ENCODE results near the gene TRIL.

Gene TRIL

GRCh38 chr7:28976022-28976421, 17.9 kb upstream of the TRIL start:
- Histone ChIP-seq H3K9me2 (replicated peaks; ENCODE audit: insufficient read depth, low read length) (no peaks in the 10 kb centered on the region), H3K9me3 (ENCODE audit: insufficient read depth, low read length) (no peaks in the 10 kb centered on the region; the same call in 1 of the 2 replicates), H3F3A (ENCODE audit: insufficient read depth) (no peaks in the 10 kb centered on the region), H3K27ac (ENCODE audit: low read depth, low read length) (no peak overlapping the region), H3K4me3 (ENCODE audit: insufficient read depth, low read length, poor library complexity, severe bottlenecking) (no peak overlapping the region), H3K4me2 (ENCODE audit: low read depth, low read length, poor library complexity, severe bottlenecking) (no peak overlapping the region), H3K79me2 (ENCODE audit: insufficient read depth, low read length) (no peaks in the 10 kb centered on the region), H4K20me1 (ENCODE audit: low read depth, low read length) (no peaks in the 10 kb centered on the region), H2AFZ (ENCODE audit: low read depth, low read length, severe bottlenecking) (no peak overlapping the region), H3K36me3 (ENCODE audit: low read length) (no peaks in the 10 kb centered on the region), H3K9ac (ENCODE audit: low read length) (no peak overlapping the region), H3K27me3 (ENCODE audit: low read length) (no peaks in the 10 kb centered on the region)
- TF ChIP-seq EZH2phosphoT487 (conservative IDR thresholded peaks at IDR 0.05; ENCODE audit: low read length): no peak
- TF ChIP-seq CTCF (IDR thresholded peaks at IDR 0.05; ENCODE audit: insufficient read depth, low read length, poor library complexity, severe bottlenecking): no peak

GRCh38 chr7:28973591-28973990, 15.5 kb upstream of the TRIL start:
- Histone ChIP-seq H3F3A (ENCODE audit: insufficient read depth) (no peaks in the 10 kb centered on the region), H3K36me3 (ENCODE audit: low read length) (no peaks in the 10 kb centered on the region), H3K9me2 (replicated peaks; ENCODE audit: insufficient read depth, low read length) (no peaks in the 10 kb centered on the region), H3K9me3 (ENCODE audit: insufficient read depth, low read length) (no peaks in the 10 kb centered on the region; the same call in 1 of the 2 replicates), H3K27ac (ENCODE audit: low read depth, low read length) (no peak overlapping the region), H3K27me3 (ENCODE audit: low read length) (no peaks in the 10 kb centered on the region), H3K4me3 (ENCODE audit: insufficient read depth, low read length, poor library complexity, severe bottlenecking) (no peak overlapping the region), H3K9ac (ENCODE audit: low read length) (no peak overlapping the region), H3K4me2 (ENCODE audit: low read depth, low read length, poor library complexity, severe bottlenecking) (no peak overlapping the region), H4K20me1 (ENCODE audit: low read depth, low read length) (no peaks in the 10 kb centered on the region), H2AFZ (ENCODE audit: low read depth, low read length, severe bottlenecking) (no peak overlapping the region), H3K79me2 (ENCODE audit: insufficient read depth, low read length) (no peaks in the 10 kb centered on the region)
- TF ChIP-seq EZH2phosphoT487 (conservative IDR thresholded peaks at IDR 0.05; ENCODE audit: low read length) (no peak), CTCF (IDR thresholded peaks at IDR 0.05; ENCODE audit: insufficient read depth, low read length, poor library complexity, severe bottlenecking) (no peak)

- no peak overlapping the region for H3K9ac ChIP-seq (ENCODE audit: low read length)
- no peak overlapping the region for H3K4me2 ChIP-seq (ENCODE audit: low read depth, low read length, poor library complexity, severe bottlenecking)
- no peak overlapping the region for H2AFZ ChIP-seq (ENCODE audit: low read depth, low read length, severe bottlenecking)
- no peaks in the 10 kb centered on the region for H3K79me2 ChIP-seq (ENCODE audit: insufficient read depth, low read length)
- H3K27ac ChIP-seq (ENCODE audit: low read depth, low read length): no peak overlapping the region
- no peaks in the 10 kb centered on the region for H4K20me1 ChIP-seq (ENCODE audit: low read depth, low read length)
- H3K36me3 ChIP-seq (ENCODE audit: low read length): no peaks in the 10 kb centered on the region
- no peaks in the 10 kb centered on the region for H3F3A ChIP-seq (ENCODE audit: insufficient read depth)
- TF ChIP-seq CTCF (IDR thresholded peaks at IDR 0.05; ENCODE audit: insufficient read depth, low read length, poor library complexity, severe bottlenecking): no peak
- TF ChIP-seq EZH2phosphoT487 (conservative IDR thresholded peaks at IDR 0.05; ENCODE audit: low read length): no peak
- H3K9me3 ChIP-seq (ENCODE audit: insufficient read depth, low read length): no peaks in the 10 kb centered on the region
- H3K27me3 ChIP-seq (ENCODE audit: low read length): no peaks in the 10 kb centered on the region
- H3K4me3 ChIP-seq (ENCODE audit: insufficient read depth, low read length, poor library complexity, severe bottlenecking): no peak overlapping the region
- H3K9me2 ChIP-seq (replicated peaks; ENCODE audit: insufficient read depth, low read length): no peaks in the 10 kb centered on the region
Observed at GRCh38 chr7:28964056-28964455, 5.9 kb upstream of the TRIL start.
